Amniotic stem cell (primary cell): ENCODE results near the gene RTCB.

Experiments
- DNase-seq: peaks from one replicate; lab custom pipeline; 2025; lab: John Stamatoyannopoulos, UW

Gene RTCB

GRCh38 chr22:32411829-32412592 lies at the start of gene RTCB:
RTCB (minus strand) TSS chr22:32412247; CDS start chr22:32412156, 91 bp downstream.
- DNase-seq: peak; percentile 82

GRCh38 chr22:32457031-32457430 lies 45.0 kb upstream of the RTCB start:
- no peak for DNase-seq

DNA sequence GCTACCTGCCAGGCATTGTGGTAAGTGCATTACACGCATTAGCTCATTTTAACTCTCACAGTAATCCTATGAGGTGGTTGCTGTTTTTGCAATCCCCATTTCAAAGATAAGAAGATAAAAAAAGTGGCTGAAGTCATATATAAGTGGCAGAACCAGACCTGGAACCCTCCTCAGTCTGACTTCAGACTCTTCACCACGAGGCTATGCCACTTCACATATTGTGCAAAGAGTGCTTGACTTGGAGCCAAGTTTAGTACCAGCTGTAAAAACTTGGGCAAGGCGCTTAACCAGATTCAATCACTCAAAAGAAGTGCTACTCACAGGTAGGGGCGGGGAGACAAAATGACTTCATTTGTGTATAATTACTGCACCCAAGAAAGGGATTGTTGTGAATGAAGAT lies 36.9 kb upstream of the RTCB start:
- no peak for DNase-seq

DNA sequence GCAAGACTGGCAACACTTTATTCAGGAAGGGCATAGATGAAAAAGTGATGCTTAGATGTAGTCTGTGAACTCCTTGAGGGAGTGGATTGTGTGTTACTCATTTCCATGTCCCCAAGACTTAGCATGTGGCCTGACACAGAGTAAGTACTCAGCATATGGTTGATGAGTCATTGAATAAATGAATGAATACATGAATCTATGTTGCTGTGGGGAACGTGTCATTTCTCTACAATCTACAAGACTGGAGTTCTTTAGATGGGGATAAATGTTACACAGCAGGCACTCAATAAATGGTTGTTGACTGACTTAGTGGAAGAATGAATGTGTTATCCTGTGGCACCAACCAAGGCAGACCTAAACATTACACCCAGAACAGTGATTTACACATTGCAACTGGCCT lies 34.3 kb upstream of the RTCB start:
- no peak for DNase-seq

DNA sequence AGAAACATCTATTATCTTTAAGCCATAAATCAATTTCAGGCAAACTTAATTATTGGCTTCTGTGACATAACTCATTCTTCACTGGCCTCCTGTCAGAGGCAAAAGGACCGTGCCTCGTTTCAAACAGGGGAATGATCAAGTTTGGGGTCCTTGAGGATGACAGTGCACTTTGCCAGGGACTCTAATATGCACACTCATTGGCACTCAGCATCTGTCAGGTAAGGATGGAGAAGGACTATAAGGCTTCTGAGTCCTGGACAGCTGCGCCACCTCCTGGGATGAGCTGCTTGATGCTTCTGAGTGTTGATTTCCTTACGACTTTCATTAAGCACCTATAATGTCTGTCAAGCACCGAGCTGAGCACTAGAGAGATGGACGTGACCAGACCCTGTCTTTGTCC lies 32.0 kb upstream of the RTCB start:
- no peak for DNase-seq

DNA sequence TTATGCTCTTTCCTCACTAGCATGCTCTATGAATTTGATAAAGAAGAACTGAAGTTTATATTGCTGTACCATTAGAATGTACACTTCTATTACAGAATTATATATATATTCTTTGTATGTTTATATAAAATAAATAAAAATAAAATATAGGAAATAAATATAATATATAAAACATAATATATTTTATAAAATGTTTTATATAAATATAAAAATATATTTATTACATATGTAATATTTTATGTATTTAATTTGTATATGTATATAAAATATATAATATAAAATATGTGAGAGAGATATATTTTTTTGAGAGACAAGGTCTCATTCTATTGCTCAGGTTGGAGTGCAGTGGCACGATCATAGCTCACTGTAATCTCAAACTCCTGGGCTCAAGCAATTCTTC lies 18.3 kb upstream of the RTCB start:
- DNase-seq: no peak

GRCh38 chr22:32426881-32427280 lies 14.8 kb upstream of the RTCB start:
- DNase-seq: no peak

- no peak for DNase-seq
These were observed 11.6 kb upstream of the RTCB start for GRCh38 chr22:32423664-32424063.

DNA sequence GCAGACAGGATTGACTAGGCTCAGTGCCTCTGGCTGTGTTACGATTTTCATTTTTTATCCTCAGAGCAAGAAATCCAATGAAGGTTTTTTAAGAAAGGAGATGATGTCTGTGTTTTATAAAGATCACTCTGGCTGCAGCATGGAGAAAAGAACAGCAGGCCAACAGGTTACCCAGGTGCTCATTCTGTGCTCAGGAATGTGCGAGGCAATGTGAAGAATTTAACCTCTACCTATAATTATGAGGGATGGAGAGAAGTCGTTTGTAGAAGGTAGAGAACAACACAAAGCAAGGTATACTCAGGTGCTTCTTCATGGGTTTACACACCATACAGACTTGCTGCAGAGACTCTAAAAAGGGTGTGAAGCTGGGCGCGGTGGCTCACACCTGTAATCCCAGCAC lies 10.0 kb upstream of the RTCB start:
- no peak for DNase-seq

DNA sequence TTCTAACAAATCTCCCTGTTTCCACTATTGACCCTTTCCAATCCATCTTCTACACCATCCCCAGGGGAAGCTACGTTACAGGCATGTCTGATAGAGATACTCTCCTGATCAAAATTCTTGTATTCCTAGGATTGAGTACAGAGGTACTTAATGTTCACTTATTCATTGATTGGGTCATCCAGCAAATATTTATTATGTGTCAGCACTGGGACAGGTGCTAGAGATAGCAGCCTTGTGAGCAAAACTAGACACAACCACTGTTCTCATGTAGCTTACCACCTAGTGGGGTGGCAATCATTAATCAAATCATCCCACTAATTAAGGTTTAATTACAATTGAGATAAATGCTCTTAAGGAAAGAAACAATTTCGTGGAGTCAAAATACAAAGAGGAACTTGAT lies 9.4 kb upstream of the RTCB start:
- no peak for DNase-seq

DNA sequence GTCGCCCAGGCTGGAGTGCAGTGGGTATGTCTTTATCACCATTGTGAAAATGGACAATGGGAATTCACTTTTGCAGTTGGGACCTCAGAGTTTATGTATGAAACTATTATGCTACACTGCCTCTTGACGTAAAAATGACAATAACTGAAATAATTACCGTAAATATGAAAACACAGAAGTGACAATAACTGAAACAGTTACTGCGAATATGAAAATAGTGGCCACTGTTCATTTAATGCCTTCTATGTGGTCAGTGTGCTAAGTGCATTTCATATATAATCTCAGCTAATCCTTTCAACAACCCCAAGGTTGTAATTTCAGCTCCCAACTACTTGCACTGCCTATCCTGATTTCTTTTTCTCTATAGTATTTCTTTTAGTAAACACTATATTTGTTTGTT lies 5.9 kb upstream of the RTCB start:
- no peak for DNase-seq

DNA sequence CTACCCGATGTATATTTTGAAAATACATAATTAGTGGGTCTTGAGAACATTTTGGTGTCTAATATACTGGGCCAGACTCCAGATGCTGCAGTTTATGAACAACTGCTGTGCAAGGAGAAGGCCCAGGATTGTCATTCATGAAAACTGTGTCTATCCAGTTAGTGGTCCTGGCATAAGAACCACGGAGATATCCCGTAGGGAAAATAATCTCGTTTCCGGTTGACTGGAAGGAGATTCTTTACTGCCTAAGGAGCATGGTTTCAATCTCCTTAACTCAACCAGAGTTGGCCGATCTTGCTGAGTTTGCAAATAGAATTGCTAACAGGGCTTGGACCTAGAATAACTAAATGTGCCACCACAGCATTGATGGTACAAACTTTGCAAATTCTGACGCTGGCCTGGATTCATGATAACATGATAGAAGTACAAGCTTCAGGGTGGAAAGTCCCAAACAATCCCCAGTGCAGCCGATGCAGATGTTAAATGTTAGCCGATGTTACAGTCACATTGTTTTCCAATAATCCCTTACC lies 4.6 kb upstream of the RTCB start:
- DNase-seq: no peak

DNA sequence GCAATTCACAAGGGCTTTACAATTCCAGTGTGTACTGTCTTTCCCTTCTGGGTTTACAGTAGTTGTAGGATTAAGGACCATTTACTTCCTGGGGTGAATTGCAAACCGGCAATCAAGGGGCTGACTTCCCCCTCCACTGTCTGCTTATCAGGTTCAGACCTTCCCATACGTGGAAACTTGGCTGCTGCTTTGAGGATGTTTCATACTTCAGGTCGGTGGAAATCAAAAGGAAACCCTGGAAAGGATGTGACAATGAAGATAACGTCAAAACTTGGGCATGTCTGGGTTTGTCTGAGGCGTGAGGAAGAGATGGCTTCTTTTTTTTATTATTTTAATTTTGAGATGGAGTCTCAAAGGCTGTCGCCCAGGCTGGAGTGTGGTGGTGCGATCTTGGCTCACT lies 2.1 kb upstream of the RTCB start:
- no peak for DNase-seq

- DNase-seq: no peak
These were observed 1.7 kb upstream of the RTCB start for GRCh38 chr22:32413719-32414118.

DNA sequence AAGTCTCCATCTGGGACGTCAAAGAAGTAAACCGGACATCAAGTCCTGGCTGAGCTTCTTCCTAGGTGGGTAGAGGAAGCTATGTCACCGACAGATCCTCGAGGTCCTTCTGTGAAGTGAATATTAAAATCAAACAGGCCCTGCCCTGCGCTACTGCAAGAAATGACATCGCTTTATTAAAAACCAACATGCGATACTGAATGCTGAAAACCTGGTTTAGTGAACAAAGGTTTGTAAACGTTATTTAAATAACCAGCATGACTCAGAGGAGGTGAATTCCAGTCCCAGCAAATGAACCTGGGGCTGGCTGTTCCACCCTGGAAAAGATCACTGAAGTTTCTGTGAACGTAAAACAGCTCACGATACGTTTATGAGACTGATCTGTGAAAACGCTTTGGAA lies 645 bp downstream of the RTCB start:
- DNase-seq: no peak

GRCh38 chr22:32410459-32410858 lies 1.6 kb downstream of the RTCB start:
- no peak for DNase-seq

- DNase-seq: no peak
These were observed 2.1 kb downstream of the RTCB start for GRCh38 chr22:32409977-32410376.

DNA sequence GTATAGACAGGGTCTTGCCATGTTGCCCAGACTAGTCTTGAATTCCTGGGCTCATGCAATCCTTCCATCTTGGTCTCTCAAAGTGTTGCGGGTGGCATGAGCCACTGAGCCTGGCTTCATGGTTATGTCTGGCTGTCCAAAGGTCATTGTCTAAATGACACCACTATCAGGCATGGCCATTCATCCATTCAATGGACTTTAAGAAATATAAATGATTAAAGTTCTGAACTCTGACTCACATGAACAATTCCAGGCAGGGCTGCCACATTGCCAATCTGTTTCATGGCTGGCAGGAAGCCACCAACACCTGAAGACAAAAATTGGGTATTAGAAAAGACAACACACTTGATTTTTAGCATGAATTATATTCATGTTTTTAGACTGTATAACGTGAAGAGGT lies 4.1 kb downstream of the RTCB start:
- no peak for DNase-seq

GRCh38 chr22:32407312-32407711 lies 4.7 kb downstream of the RTCB start:
- no peak for DNase-seq

DNA sequence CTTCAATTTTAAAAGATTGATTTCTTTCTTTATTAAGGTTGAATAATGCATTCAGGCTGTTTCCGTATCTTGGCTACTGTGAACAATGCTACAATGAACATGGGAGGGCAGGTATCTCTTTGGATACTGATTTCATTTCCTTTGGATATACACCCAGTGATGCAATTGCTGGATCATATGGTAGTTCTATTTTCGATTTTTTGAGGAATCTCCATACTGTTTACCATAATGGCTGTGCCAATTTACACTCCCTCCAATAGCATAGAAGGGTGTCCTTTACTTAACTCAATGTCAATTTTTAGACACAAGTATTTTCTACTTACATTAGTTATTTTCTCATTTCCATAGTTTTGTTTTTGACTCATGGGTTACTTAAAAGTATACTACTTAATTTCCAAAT lies 8.0 kb downstream of the RTCB start:
- no peak for DNase-seq

GRCh38 chr22:32401486-32401885 lies 10.6 kb downstream of the RTCB start:
- no peak for DNase-seq

DNA sequence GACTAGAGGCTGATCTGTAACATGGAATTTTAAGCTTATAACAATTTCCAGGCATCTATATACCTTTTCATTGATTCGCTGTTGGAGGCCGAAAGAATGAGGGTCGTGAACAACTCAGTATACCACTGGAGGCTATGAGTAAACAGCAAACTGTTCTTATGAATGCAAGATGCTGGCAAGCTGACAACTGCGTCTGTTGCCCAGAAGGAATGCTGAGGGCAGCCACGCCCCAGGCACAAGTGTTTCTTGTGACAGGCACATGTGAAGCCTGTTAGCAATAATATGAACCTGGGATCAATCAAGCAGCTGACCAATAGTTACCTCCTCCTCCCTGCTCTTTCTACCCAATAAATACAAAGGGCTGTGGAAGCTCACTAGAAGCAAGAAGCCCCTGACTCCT lies 15.3 kb downstream of the RTCB start:
- DNase-seq: no peak

GRCh38 chr22:32396255-32396654 lies 15.8 kb downstream of the RTCB start:
- DNase-seq: no peak

GRCh38 chr22:32395107-32395506 lies 16.9 kb downstream of the RTCB start:
- no peak for DNase-seq
